ENCODE results near the gene MX1. TPM values are rescaled to one million over a fixed set of nuclear protein-coding genes. Genes with fewer than 3 reads are reported as not detected.

MX1 gene
- total RNA-seq, 2 experiments from 2014 or later = 82.3 to 86.3 TPM

GRCh38 chr21:41460578-41461527, 34.8 kb downstream of the MX1 start:
- Histone ChIP-seq H3K36me3 (ENCODE audit: insufficient read depth, low read length) (peaks cover 23% of the 10 kb centered on the region), H3K27ac (ENCODE audit: low read depth in 1 of 2, low read length in 2 of 2) (no peak overlapping the region), H3K9me3 (ENCODE audit: control insufficient read depth in 1 of 2, insufficient read depth in 1 of 2, low read length in 2 of 2) (no peaks in the 10 kb centered on the region), H3K4me3 (ENCODE audit: low read length) (no peak overlapping the region), H3K27me3 (ENCODE audit: control insufficient read depth in 1 of 2, insufficient read depth in 2 of 2, low read length in 2 of 2) (no peaks in the 10 kb centered on the region), H3K4me1 (ENCODE audit: insufficient read depth, low read length) (no peaks in the 10 kb centered on the region)
- Mint-ChIP-seq H3K27me3 (no peaks in the 10 kb centered on the region), H3K4me3 (no peak overlapping the region), H3K4me1 (ENCODE audit: low read depth) (peaks cover 5% of the 10 kb centered on the region), H3K36me3 (ENCODE audit: low read depth) (peaks cover 49% of the 10 kb centered on the region), H3K27ac (no peak overlapping the region), H3K9me3 (no peaks in the 10 kb centered on the region)
- POLR2A ChIA-PET = interaction anchor here (1.0 to 1.4 kb wide), 2 partner anchors 91 to 178 kb away, joined by 6 to 11 read pairs; no protein-coding TSS in a partner anchor
- DNase-seq (peak; percentile 30 to 74 (median 47)), ATAC-seq (ENCODE audit: poor library complexity) (peak; percentile 61)
- TF ChIP-seq CTCF (IDR thresholded peaks at IDR 0.05) = peak; percentile 77
- CTCF ChIA-PET = interaction anchor here (0.9 to 7.2 kb wide), 3 partner anchors 175 to 181 kb away, joined by 4 to 73 read pairs (median 6); no protein-coding TSS in a partner anchor
- intact Hi-C loops (cut with DNase I, micrococcal nuclease) = loop anchor here (1.0 kb wide), 1 partner anchor 178 kb away; no protein-coding TSS in a partner anchor

DNA sequence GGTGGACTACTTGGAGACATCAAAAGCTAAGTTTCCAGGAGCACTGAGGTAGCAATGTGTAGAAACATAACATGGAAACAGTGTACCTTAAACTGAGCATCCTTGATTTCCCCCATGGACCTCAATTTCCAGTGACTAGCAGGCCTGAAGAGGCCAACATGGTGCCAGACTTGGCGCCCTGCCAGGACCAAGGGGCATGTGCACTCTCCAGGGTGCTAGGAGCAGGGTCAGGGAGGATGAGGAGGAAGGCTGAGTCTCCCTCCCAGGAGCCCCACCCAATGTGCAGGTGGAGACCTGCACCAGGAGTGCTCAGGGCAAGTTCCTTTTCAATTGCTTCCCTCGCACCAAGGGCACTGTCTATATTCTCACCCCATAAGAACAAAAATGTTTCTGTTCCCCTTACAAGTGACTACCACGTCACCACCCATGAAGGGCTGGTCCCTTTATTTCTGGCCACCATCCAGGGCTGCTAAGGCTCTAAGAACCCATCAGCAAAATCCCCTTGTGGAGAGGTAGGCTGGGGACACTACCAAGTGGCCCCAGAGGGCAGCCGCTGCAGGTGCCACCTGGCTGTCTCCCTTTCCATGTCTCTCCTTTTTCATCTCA, 39.2 kb downstream of the MX1 start:
- Mint-ChIP-seq H3K4me1 (ENCODE audit: low read depth) (peaks cover 5% of the 10 kb centered on the region), H3K9me3 (no peaks in the 10 kb centered on the region), H3K36me3 (ENCODE audit: low read depth) (peaks cover 13% of the 10 kb centered on the region), H3K4me3 (no peak overlapping the region), H3K27me3 (peaks cover 26% of the 10 kb centered on the region), H3K27ac (no peak overlapping the region)
- no peak for ATAC-seq (ENCODE audit: poor library complexity)
- TF ChIP-seq CTCF (IDR thresholded peaks at IDR 0.05) = no peak
- Histone ChIP-seq H3K4me1 (ENCODE audit: insufficient read depth, low read length) (peaks cover 2% of the 10 kb centered on the region), H3K27me3 (ENCODE audit: control insufficient read depth in 1 of 2, insufficient read depth in 2 of 2, low read length in 2 of 2) (peaks cover 8 to 11% of the 10 kb centered on the region in 2 experiments), H3K27ac (ENCODE audit: low read depth in 1 of 2, low read length in 2 of 2) (no peak overlapping the region), H3K4me3 (ENCODE audit: low read length) (no peak overlapping the region), H3K9me3 (ENCODE audit: control insufficient read depth in 1 of 2, insufficient read depth in 1 of 2, low read length in 2 of 2) (no peaks in the 10 kb centered on the region), H3K36me3 (ENCODE audit: insufficient read depth, low read length) (no peaks in the 10 kb centered on the region)
- ChIA-PET CTCF (interaction anchor here (1.2 kb wide), 1 partner anchor 182 kb away, joined by 3 read pairs; no protein-coding TSS in a partner anchor), POLR2A (no interaction called here)
- intact Hi-C loops (cut with DNase I, micrococcal nuclease) = no loop called here
- no peak for DNase-seq

- Mint-ChIP-seq H3K27me3 (peaks cover 26% of the 10 kb centered on the region), H3K4me1 (ENCODE audit: low read depth) (no peaks in the 10 kb centered on the region), H3K36me3 (ENCODE audit: low read depth) (peaks cover 8% of the 10 kb centered on the region), H3K27ac (no peak overlapping the region), H3K4me3 (no peak overlapping the region), H3K9me3 (no peaks in the 10 kb centered on the region)
- H3K36me3 ChIP-seq (ENCODE audit: insufficient read depth, low read length) = no peaks in the 10 kb centered on the region
- H3K9me3 ChIP-seq (ENCODE audit: control insufficient read depth in 1 of 2, insufficient read depth in 1 of 2, low read length in 2 of 2) = no peaks in the 10 kb centered on the region
- ATAC-seq (ENCODE audit: poor library complexity) (no peak), DNase-seq (no peak)
- H3K4me3 ChIP-seq (ENCODE audit: low read length) = no peak overlapping the region
- H3K27me3 ChIP-seq (ENCODE audit: control insufficient read depth in 1 of 2, insufficient read depth in 2 of 2, low read length in 2 of 2) = peaks cover 10 to 11% of the 10 kb centered on the region in 2 experiments
- POLR2A ChIA-PET = no interaction called here
- intact Hi-C loops (cut with DNase I, micrococcal nuclease) = no loop called here
- no peak for TF ChIP-seq CTCF (IDR thresholded peaks at IDR 0.05)
- H3K27ac ChIP-seq (ENCODE audit: low read depth in 1 of 2, low read length in 2 of 2) = no peak overlapping the region
- CTCF ChIA-PET = no interaction called here
- peaks cover 2% of the 10 kb centered on the region for H3K4me1 ChIP-seq (ENCODE audit: insufficient read depth, low read length)
Observed at GRCh38 chr21:41466024-41466820, 40.2 kb downstream of the MX1 start.

Measured in CD4-positive, alpha-beta T cell (primary cell).